Stomach smooth muscle (tissue), 2 donors: ENCODE data around the gene NR1I2.

Experiments used
- H3K27ac ChIP-seq: one replicate; pipeline ENCODE4 v1.7.0; 2013; ENCODE audit warnings: mild to moderate bottlenecking, low read length, inconsistent platforms
- H3K27me3 ChIP-seq, 2 donors: one replicate each; pipeline ENCODE4 v1.7.0; 2013; ENCODE audit warnings: low read length in 2 of 2; ENCODE audit not compliant: insufficient read depth in 2 of 2, control insufficient read depth in 1 of 2
- H3K36me3 ChIP-seq, 2 donors: one replicate each; pipeline ENCODE4 v1.7.0; 2013; ENCODE audit warnings: low read length in 2 of 2; ENCODE audit not compliant: control insufficient read depth in 2 of 2, insufficient read depth in 2 of 2
- H3K4me1 ChIP-seq: one replicate; pipeline ENCODE4 v1.7.0; 2013; ENCODE audit warnings: low read length; ENCODE audit not compliant: control insufficient read depth, insufficient read depth
- H3K4me3 ChIP-seq, 2 donors: one replicate each; pipeline ENCODE4 v1.7.0; 2013; ENCODE audit warnings: low read length in 2 of 2
- H3K9ac ChIP-seq, 2 donors: one replicate each; pipeline ENCODE4 v1.7.0; 2013; ENCODE audit warnings: low read length in 2 of 2, mild to moderate bottlenecking in 1 of 2
- H3K9me3 ChIP-seq, 2 donors: one replicate each; pipeline ENCODE4 v1.7.0; 2013; ENCODE audit warnings: low read length in 2 of 2; ENCODE audit not compliant: control insufficient read depth in 2 of 2
- donor health status: healthy.
- donor health status: Pancreatic carcinoma.

Gene NR1I2

DNA sequence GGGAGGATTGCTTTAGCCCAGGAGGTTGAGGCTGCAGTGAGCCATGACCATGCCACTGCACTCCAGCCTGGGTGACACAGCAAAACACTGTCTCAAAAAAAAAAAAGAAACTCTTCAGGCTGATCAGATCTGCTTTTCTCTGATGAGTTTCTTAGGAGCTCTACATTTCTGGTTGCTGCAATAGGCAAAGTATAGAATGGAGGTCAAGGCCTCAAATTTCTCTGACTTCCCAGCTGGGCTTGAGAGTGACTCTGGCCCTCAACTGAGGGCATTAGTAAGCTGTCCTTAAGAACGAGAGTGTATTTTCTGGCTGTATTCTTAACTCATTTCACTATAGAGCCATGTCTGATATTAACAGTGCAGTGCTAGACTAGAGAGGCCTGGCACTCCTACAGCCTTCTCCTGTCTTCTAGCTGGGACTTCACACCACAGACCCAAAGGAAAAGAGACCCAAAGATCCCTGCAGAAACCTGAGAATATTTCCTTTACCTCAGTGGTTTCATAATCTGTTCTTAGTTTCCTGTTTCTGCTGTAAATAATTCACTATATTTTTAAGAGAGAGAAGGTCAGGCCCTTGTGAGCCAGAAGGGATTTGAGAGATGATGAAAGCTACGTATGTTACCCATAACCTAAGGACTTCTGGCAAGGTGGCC is 2.0 kb upstream of the NR1I2 start:
- H3K27me3 ChIP-seq, result no peaks in the 10 kb centered on the region
- no peak overlapping the region for H3K4me3 ChIP-seq
- peaks cover 0 to 4% of the 10 kb centered on the region in 2 donors for H3K9me3 ChIP-seq
- H3K9ac ChIP-seq, result no peak overlapping the region
- H3K27ac ChIP-seq, result no peak overlapping the region
- H3K4me1 ChIP-seq, result no peaks in the 10 kb centered on the region
- H3K36me3 ChIP-seq, result no peaks in the 10 kb centered on the region

- Histone ChIP-seq H3K27me3 (no peaks in the 10 kb centered on the region), H3K36me3 (no peaks in the 10 kb centered on the region), H3K27ac (no peak overlapping the region), H3K9ac (no peak overlapping the region), H3K9me3 (no peaks in the 10 kb centered on the region), H3K4me3 (no peak overlapping the region), H3K4me1 (no peaks in the 10 kb centered on the region)
Measured at GRCh38 chr3:119782460-119782859, 559 bp downstream of the NR1I2 start.

GRCh38 chr3:119783255-119783654 is 1.4 kb downstream of the NR1I2 start:
- no peaks in the 10 kb centered on the region for H3K4me1 ChIP-seq
- H3K36me3 ChIP-seq, result no peaks in the 10 kb centered on the region
- H3K27ac ChIP-seq, result no peak overlapping the region
- no peak overlapping the region for H3K4me3 ChIP-seq
- H3K9me3 ChIP-seq, result no peaks in the 10 kb centered on the region
- no peak overlapping the region for H3K9ac ChIP-seq
- no peaks in the 10 kb centered on the region for H3K27me3 ChIP-seq

- H3K9ac ChIP-seq, result no peak overlapping the region
- no peaks in the 10 kb centered on the region for H3K4me1 ChIP-seq
- H3K9me3 ChIP-seq, result no peaks in the 10 kb centered on the region
- no peaks in the 10 kb centered on the region for H3K27me3 ChIP-seq
- H3K4me3 ChIP-seq, result no peak overlapping the region
- no peaks in the 10 kb centered on the region for H3K36me3 ChIP-seq
- H3K27ac ChIP-seq, result no peak overlapping the region
Measured at GRCh38 chr3:119783883-119784282, 2.0 kb downstream of the NR1I2 start.

GRCh38 chr3:119786409-119786808 is 4.5 kb downstream of the NR1I2 start:
- no peak overlapping the region for H3K27ac ChIP-seq
- no peak overlapping the region for H3K9ac ChIP-seq
- H3K36me3 ChIP-seq, result no peaks in the 10 kb centered on the region
- no peaks in the 10 kb centered on the region for H3K9me3 ChIP-seq
- H3K4me1 ChIP-seq, result no peaks in the 10 kb centered on the region
- no peaks in the 10 kb centered on the region for H3K27me3 ChIP-seq
- no peak overlapping the region for H3K4me3 ChIP-seq

GRCh38 chr3:119790369-119790768 is 8.5 kb downstream of the NR1I2 start:
- Histone ChIP-seq H3K27me3 (no peaks in the 10 kb centered on the region), H3K9me3 (no peaks in the 10 kb centered on the region), H3K9ac (no peak overlapping the region), H3K4me1 (no peaks in the 10 kb centered on the region), H3K36me3 (no peaks in the 10 kb centered on the region), H3K4me3 (no peak overlapping the region), H3K27ac (no peak overlapping the region)

DNA sequence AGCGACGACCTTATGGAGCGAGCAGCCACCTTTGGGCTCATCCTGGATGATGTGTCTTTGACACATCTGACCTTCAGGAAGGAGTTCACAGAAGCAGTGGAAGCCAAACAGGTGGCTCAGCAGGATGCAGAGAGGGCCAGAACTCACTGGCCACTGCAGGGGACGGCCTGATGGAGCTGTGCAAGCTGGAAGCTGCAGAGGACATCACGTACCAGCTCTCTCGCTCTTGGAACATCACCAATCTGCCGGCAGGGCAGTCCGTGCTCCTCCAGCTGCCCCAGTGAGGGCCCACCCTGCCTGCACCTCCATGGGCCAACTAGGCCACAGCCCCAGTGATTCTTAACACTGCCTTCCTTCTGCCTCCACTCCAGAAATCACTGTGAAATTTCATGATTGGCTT is 10.4 kb downstream of the NR1I2 start:
- Histone ChIP-seq H3K4me1 (no peaks in the 10 kb centered on the region), H3K4me3 (no peak overlapping the region), H3K27ac (no peak overlapping the region), H3K27me3 (no peaks in the 10 kb centered on the region), H3K9ac (no peak overlapping the region), H3K36me3 (no peaks in the 10 kb centered on the region), H3K9me3 (no peaks in the 10 kb centered on the region)

DNA sequence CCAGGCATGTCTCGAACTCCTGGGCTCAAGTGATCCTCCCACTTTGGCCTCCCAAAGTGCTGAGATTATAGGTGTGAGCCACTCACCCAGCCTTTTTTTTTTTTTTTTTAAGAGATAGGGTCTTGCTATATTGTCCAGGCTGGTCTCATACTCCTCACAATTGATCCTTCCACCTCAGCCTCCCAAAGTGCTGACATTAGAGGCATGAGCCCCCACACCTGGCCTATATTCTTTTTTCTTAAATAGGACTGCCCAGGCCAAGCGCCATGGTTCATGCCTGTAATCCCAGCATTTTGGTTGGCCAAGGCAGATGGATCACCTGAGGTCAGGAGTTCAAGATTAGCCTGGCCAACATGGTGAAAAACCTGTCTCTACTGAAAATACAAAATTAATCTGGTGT is 12.5 kb downstream of the NR1I2 start:
- H3K36me3 ChIP-seq, result no peaks in the 10 kb centered on the region
- no peak overlapping the region for H3K9ac ChIP-seq
- H3K4me3 ChIP-seq, result no peak overlapping the region
- H3K27me3 ChIP-seq, result no peaks in the 10 kb centered on the region
- H3K9me3 ChIP-seq, result no peaks in the 10 kb centered on the region
- no peaks in the 10 kb centered on the region for H3K4me1 ChIP-seq
- H3K27ac ChIP-seq, result no peak overlapping the region

- Histone ChIP-seq H3K9ac (no peak overlapping the region), H3K27me3 (no peaks in the 10 kb centered on the region), H3K9me3 (no peaks in the 10 kb centered on the region), H3K27ac (no peak overlapping the region), H3K4me3 (no peak overlapping the region), H3K36me3 (no peaks in the 10 kb centered on the region), H3K4me1 (no peaks in the 10 kb centered on the region)
Measured at GRCh38 chr3:119794971-119795612, 13.2 kb downstream of the NR1I2 start.

DNA sequence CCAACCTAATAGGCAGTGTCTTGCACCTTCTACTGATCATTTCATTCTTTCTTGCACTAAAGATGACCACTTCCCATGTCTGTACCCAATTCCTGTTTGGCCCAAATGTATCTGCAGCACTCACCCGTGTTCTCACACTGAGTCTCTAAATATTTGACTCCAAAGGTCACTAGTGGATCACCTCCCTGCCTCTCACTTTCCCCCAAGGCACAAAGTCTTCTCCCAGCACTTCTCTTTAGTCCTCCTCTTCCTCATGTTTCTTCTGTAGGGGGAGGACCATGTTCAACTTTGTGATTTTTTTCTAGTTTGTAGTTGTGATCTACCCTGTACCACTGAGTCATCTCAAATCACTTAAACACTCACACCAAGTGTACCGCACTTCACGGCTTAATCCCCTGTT is 13.9 kb downstream of the NR1I2 start:
- H3K27ac ChIP-seq, result no peak overlapping the region
- no peak overlapping the region for H3K4me3 ChIP-seq

GRCh38 chr3:119796368-119796767 is 14.5 kb downstream of the NR1I2 start:
- no peak overlapping the region for H3K9ac ChIP-seq
- no peaks in the 10 kb centered on the region for H3K4me1 ChIP-seq
- H3K9me3 ChIP-seq, result no peaks in the 10 kb centered on the region
- no peak overlapping the region for H3K4me3 ChIP-seq
- peaks cover 0 to 3% of the 10 kb centered on the region in 2 donors for H3K27me3 ChIP-seq
- no peaks in the 10 kb centered on the region for H3K36me3 ChIP-seq
- no peak overlapping the region for H3K27ac ChIP-seq

More for the DNA sequence above, 13.9 kb downstream of the NR1I2 start:
- Histone ChIP-seq H3K4me1 (no peaks in the 10 kb centered on the region), H3K9ac (no peak overlapping the region), H3K27me3 (peaks cover 0 to 3% of the 10 kb centered on the region in 2 donors), H3K36me3 (no peaks in the 10 kb centered on the region), H3K9me3 (no peaks in the 10 kb centered on the region)
